GM19035 (cell line): ENCODE measurements around the gene DYNLT2.

Experiments
- ATAC-seq: cut with Tn5 transposase; IDR thresholded peaks from one replicate; pipeline ENCODE4 v1.9.1; 2021; ENCODE audit not compliant: unreplicated experiment

The DYNLT2 gene, protein sequence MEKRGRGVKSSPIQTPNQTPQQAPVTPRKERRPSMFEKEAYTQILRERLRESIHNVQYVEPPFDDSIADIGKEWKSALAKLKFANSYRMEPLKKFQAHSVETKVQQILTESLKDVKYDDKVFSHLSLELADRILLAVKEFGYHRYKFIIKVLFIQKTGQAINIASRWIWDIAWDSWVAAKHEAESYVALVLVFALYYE

DNA sequence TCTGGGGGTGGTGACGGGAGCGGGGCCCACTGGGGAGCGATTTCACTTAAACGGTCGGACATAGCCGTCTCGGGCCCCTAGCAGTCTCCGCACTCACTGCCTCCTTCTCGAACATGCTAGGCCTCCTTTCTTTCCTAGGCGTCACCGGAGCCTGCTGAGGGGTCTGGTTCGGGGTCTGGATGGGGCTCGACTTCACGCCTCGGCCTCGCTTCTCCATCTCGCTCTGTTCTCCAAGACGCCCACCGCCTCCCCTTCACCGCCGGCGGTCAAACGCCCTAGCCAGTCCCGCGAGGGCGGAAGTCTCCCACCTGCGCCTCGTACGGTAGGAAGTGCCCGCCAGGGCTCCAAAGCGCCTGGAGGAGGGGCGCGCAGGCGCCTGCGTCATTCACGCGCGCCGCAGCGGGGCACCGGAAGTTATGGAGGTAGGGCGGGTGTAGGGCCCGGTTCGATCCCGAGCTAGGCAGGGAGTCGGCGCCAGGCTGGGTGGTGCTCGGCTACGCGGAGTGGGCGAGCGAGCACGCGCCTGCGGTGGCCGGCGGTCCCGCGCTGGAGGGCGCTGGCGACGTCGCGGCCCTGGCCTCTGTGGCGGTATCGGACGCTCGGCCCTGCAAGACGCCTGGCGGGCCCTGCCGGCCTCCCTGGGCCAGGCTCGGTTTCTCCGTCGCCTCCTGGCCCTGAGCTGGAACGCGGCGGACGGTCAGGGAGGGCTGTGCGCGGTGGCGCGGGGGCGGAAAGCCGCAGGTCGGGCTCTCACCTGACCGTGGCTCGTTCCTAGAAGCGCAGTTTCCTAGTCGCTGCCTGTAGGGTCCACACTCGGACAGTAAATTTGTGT, at the start of gene DYNLT2, which contains the start of gene ERMARD:
TSS of gene DYNLT2 (minus strand) at position 331 of the 832 bp plus-strand sequence. CDS start at position 217, 114 bp downstream.
TSS of gene ERMARD (plus strand) at position 381 of the 832 bp plus-strand sequence. CDS start at position 417, 36 bp downstream.
- peak; percentile 90 for ATAC-seq

- ATAC-seq: no peak
These were observed 49.5 kb upstream of the DYNLT2 start for GRCh38 chr6:169800668-169801395.

GRCh38 chr6:169800116-169800667, 48.8 kb upstream of the DYNLT2 start:
- ATAC-seq: no peak

DNA sequence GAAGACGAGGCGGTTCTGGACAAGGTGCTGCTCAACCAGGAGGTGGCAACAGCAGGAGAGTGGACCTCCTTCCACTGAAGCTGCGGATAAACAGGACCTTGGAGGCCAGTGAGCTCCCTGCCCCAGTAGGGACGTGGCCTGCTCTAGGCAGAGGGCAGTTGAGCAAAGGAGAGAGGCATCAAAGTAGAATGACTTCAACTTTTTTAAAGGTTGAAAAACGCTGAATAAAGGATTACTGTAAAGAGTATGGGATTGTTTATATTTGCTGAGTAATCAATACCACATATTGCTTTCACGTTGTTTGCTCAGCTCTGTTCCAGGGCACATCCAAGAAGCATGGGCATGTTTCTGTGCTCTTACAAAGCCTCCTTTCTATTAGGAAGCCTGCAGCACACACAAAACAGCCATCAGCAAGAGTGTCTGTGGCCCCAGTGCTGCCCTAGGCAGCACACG, 48.1 kb upstream of the DYNLT2 start:
- ATAC-seq: no peak

GRCh38 chr6:169798764-169799473, 47.5 kb upstream of the DYNLT2 start:
- ATAC-seq: no peak

DNA sequence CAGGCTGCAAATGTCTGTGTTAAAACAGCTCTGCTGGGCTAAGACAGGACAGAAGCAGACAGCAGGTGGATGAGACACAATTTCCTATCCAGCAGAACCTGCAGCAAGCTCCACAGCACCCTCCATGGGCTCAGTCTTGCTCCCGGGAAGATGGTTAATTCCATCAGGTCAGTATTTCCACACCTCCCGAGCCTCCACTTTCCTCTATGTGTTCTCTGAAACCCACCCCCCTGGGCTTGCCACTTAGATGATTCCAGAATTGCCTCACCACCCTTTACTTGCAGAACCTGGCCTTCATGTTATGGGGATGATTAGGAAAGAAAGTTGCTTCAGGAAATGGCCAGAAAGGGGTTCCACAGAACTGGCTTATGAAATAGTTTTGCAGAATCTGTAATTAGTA, 43.8 kb upstream of the DYNLT2 start:
- ATAC-seq: no peak

- no peak for ATAC-seq
These were observed 43.1 kb upstream of the DYNLT2 start for GRCh38 chr6:169794317-169795055.

GRCh38 chr6:169793408-169793807, 42.0 kb upstream of the DYNLT2 start:
- ATAC-seq: no peak

DNA sequence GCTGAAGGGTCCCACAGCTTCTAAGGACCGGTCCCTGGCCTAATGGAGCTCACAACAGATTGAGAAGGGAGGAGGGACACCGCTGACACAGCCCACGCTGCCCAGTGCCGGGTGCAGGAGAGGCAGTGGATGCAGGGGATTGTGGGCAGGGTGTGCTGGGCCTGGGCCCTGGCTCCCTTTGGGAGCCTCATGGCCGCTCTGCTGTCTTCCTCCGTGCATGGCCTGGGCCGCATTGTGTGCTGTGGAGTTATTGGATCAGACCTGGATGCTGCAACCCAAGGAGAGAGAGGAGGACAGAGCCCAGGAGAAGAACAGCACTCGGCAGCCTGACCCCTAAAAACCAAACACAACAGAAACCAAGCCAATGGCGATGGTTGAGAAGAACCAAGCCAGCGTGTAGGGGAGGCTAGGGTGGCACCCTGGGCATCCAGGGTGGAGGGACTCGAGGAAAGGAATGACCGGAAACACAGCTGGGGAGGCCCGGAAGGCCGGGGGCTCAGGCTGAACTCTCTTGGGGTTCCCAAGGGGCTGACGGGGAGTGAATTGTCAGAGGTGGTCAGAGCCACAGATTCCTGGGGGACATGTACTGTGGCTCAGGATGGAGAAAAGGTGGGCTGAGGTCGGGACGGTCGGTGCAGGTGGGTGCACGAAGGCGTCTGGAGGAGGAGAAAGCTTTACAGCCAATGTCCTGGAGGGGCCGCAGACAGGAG, 41.1 kb upstream of the DYNLT2 start:
- ATAC-seq: no peak

DNA sequence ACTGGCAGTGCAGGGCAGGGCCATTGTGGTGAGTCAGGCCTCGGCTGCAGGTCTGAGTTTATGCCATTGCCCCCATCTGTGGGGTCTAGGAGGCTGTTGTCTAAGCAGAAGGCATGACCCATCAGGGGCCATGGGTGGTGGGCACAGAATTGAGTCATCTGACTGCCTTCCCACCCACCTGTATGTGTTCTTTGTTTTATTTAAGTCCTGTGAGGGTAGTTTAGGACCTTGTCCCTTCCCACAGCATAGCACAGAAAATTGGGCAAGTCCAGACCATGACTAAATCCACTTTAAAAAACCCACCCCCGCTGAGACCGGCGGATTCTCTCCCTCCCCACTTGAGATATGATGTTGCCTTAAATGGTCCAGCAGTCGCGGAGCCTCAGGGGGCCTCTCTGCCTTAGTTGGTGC, 40.4 kb upstream of the DYNLT2 start:
- ATAC-seq: no peak

DNA sequence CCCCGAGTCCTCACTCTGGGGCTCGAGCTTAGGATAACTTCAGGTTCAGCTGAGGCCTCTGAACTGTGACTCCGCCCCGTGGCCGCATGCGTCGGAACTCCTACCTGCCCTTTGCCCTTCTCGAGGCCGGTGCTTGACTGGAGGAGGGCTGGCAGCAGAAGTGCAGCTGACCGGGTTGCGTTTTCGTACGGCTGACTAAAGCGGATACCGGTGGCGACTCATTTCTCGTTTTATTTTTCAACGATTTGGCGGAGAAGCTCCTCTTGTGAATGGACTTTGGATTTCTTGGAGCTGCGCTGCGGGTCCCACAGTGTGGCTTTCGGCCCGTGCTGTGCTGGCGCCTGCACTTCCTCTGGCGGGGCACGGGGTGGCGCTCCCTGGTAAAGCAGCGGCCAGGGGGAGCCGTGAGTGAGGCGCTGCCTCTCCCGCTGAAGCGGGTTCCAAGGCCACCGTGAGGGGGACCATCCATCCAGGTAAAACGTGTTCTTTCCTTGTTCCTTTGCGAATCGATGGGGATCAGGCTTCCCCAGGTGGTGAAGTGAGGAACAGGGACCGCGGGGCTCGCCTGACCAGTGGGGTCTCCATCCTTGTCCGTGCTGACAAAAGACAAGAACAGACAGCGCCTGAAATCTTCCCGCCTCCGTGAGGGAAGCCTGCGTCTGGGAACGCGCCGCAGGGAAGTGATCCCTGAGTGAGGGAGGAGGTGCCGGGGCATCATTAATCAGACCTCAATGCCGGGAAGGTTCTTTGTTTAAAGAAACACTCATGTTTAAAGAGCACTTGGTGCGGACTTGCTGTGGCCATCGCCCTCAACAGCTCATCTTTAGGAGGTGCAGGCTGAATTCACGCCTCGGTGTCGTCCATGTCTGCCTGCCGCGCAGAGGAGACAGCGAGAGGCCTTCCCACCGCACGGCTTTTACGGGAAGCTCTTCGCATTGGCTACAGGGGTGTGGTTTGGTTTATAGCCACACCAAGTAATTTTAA, 38.9 kb upstream of the DYNLT2 start:
- peak; percentile 96 for ATAC-seq

GRCh38 chr6:169789146-169789943, 38.0 kb upstream of the DYNLT2 start:
- no peak for ATAC-seq

DNA sequence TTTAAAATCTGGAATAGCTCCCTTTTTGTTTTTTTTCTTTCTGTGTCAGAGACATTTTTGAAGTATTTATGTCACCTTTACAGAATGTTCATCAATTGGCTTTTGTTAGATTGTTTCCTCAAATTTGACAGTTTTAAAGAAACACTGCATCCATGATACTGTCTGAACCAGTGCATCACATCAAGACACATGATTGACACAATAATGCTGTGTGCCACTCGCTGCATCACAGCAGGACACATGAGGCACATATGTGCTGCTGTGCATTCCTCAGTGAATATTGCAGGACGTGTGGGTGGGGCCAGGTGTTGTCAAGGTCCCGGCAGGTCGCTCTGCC, 37.4 kb upstream of the DYNLT2 start:
- no peak for ATAC-seq

DNA sequence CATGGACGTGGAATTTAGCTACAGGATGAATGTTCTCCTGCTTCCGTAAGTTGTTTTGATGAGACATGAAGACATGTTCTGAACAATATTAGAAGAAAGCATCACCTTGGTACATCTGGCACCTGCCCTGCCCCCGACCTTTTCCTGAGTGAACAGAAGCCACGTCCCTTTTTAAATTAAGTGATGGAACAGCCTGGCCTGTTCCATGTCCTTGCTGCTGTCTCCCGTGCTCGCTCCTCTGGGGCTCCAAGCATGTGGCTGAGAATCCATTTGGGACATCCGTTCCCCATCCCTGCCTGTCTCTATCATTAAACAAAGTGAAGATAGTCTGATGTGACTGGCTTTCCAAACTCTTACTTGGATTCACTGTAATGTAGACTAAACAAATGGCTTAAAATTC, 36.4 kb upstream of the DYNLT2 start:
- no peak for ATAC-seq

- no peak for ATAC-seq
These were observed 35.0 kb upstream of the DYNLT2 start for GRCh38 chr6:169786349-169786748.

DNA sequence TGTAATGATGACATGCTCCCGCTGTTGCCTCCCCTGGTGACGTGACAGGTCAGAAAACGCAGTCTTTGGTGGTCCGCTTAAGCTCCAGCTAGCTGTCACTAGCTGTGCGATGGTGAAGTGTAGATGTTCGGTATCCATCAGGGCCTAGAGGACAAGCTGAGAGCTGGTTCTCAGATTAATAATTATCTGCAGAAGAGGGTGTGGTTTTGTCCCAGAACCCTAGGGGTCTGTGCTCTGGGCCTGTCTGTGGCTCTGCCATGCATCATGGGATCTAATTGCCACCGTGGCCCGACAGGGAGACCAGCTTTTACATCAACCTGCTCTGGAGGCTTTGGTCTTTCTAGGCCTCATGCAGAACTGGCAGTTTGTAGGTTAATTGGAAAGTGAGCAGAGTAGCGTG, 34.2 kb upstream of the DYNLT2 start:
- no peak for ATAC-seq

DNA sequence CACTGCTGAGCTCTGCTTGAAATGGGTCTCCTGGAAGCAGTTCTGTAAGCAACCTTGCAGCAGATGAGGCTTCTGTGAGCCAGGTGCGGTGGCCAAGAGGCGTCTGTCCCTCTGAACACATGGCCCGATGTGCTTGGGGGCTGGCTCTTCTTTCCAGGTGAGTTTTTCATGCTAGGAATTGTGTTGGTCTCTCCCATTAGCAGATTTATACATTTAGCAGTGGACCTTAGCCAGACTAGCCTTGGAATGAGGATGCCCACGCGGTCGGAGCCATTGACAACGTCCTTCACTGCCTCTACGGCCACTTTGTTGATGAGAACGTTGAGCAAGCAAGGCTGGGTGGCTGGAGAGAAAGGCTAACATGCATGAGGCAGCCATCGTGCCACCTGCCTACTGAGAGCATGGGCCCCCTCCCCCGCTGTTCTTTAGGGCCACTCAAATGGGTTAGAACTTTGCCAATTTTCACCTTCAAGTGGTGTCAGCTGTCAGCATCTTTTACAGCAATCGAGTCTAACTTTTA, 33.5 kb upstream of the DYNLT2 start:
- no peak for ATAC-seq
